HG02798 (cell line): ENCODE measurements around the gene VIPR2.
"Not testable (repeated sequence)": the region's sequence is repeated elsewhere in the genome, so short reads cannot be mapped to it uniquely, and the experiment has no call there.

Experiments
- ATAC-seq: cut with Tn5 transposase; IDR thresholded peaks from one replicate; pipeline ENCODE4 v1.9.1; 2021; ENCODE audit warnings: mild to moderate bottlenecking; ENCODE audit not compliant: unreplicated experiment, poor library complexity

The VIPR2 gene

GRCh38 chr7:159141167-159141566 lies 3.5 kb downstream of the VIPR2 start:
- no peak for ATAC-seq

GRCh38 chr7:159140170-159140910 lies 4.3 kb downstream of the VIPR2 start:
- ATAC-seq: no peak

- no peak for ATAC-seq
These were observed 5.0 kb downstream of the VIPR2 start for GRCh38 chr7:159139639-159140038.

- ATAC-seq: no peak
These were observed 5.5 kb downstream of the VIPR2 start for GRCh38 chr7:159139202-159139601.

GRCh38 chr7:159138508-159138907 lies 6.2 kb downstream of the VIPR2 start:
- ATAC-seq: no peak

- ATAC-seq: no peak
These were observed 6.8 kb downstream of the VIPR2 start for GRCh38 chr7:159137906-159138305.

DNA sequence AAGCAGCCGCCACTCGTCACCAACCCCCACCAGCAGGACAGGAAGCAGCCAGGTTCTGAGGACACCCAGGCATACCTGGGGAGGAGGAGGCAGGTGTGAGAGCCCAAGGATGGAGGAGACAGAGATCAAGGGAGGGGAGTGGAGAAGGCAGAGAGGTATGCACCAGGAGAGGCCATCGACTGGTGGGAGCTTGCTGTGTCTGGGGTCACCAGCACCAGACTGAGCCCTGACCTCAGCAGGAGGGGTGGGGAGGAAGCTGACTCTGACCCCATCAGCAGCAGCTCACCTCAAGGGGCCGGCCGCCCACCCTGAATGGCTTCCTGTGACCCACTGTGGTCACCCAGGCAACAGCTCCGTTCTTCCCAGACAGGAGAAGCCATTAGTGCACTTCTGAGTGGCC lies 7.8 kb downstream of the VIPR2 start:
- no peak for ATAC-seq

DNA sequence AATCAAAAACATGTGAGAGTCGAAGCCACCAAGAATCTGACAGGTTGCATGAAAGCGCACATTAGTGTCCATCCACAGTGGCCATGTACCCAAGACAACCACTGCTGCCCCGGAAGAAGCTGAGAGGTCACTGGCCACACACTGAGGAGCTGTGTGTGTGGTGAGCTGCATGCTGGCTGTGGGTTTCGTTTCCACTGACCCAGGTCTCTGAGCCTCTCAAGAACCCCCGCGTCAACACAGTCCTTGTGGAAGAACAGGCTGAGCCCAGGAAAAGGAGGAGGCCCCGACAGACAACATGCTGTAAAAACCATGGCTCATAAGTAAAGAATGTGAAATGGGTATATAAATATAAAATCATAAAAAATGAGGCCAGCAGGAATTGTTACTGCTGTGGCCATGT lies 8.2 kb downstream of the VIPR2 start:
- no peak for ATAC-seq

GRCh38 chr7:159136013-159136412 lies 8.7 kb downstream of the VIPR2 start:
- no peak for ATAC-seq

- not testable (repeated sequence) for ATAC-seq
These were observed 11.8 kb downstream of the VIPR2 start for GRCh38 chr7:159132670-159133443.

DNA sequence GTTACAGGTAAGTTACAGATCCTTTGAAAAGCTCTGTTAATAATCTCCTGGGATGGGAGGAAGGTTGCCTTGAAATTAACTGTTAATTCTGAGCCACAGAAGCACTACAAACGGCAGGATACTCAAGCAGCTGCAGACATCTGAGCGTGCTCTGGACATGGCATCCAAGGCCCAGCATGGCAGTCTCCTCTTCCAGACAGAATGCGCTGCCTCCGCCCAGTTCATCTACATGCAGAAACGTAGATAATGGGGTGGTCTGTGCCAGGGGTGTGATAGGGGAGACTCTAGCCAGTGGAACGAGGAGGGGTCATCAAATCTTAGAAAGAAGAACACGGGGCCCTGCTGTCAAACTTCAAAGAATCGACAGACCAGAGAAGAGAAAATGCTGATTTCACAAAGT lies 13.8 kb downstream of the VIPR2 start:
- ATAC-seq: no peak

DNA sequence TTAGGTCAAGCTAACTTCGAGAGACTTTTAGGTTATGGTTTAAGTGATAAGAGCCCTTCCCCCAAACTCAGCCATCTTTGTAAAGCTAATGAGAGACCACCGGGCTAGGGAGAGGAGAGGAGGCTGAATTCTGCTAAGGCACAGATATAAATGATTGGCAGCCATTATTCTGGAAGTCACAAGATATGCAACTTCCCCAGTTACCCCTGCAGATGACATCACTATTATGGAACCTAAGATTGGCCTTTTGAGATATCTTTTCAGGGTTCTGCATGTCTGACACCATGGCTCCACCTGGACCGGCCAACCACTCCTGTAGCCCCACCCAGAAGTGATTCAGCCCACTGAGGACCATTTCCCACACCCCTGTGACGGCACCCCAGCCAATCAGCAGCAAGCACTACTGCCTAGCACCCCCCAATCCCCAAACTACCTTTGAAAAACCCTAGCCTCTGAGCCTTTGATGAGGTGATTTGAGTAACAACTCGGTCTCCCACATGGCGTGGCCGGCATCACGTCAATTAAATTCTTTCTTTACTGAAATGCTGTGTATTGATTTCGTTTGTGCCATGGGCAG lies 14.4 kb downstream of the VIPR2 start:
- no peak for ATAC-seq

GRCh38 chr7:159128767-159129166 lies 15.9 kb downstream of the VIPR2 start:
- no peak for ATAC-seq

DNA sequence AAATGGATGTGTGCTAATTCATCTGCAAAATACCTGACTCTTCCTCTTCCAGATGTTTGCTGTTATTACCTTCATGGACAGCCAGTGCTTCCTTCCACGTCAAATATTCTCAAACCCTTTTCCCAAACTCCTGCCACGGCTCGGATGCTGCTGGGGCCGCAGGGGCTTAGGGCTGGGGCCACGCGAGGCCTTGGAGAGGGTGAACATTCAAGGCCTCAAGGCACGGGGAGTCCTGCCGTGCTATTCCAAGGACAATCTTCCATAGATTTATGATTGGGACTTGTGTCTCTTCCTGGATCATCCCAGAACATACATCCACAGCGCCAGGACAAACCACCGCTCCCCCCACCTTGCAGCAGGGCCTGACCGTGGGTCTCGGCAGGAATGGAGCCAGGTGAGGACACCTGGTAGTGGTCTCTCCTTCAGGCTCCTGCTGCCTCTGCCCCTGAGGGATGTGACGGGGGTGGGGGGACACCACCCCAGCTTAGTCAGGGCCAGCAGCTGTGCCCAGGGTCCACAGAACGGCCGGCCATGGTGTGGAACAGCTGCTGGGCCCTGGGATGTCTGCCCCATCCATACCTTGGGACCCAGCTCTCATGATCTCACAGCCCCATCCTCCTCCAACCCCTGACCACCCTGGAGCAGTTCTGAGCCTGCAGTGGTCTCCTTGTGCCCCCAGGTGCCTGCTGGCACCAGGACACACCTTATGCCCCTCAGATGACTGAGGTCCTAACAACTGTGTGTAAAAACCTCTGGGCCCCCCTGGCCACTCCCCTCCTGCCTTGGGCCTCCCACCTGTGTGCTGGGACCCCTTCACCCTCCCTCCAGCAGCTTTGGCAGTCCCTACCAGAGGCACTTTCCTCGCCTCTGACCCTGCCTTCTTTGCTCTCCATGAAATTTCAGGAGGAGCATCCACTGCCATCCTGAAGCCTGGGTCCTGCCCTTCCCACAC lies 16.7 kb downstream of the VIPR2 start:
- ATAC-seq: no peak

DNA sequence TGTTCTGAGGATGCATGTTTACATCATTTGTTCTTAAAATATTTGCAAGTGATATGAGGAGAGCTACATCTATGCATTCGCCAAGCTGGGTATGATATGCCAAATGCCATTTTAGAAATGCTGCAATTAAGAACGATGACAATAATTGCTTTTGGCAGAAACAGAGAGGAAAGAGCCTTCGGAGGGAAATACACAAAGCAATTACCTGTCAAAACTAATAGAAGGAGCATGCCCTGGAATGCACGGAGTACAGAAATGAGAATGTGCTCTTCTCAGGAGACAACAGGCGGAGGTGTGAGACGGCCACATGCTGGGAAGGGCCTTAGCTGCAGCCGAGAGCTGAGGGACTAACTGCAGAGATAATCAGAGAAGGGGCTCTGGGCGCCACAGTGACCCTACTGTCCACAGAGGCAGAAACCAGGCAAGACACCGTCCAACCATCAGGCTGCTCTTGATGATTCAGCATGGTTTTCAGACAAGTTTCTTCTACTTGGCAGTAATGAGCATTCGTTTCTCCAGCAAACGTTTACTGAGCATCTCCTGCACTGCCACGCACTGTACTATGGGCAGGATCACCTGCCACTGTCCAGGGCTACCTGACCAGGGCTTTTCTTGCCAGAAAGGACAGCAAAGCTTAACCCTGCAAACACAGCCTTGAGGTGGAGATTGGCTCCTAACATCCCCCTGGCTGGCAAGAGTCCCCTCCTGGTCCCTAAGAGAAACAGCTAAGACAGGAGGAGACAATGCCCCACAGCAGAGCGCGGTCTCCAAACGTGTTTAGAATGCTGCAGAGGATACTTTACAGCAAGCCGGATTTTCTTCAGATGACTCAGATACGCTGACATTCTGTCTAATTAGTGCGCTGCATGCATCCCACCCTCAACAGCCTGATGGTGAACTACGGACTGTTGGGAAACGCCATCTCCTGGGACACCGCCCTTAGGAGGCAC lies 18.1 kb downstream of the VIPR2 start:
- no peak for ATAC-seq

DNA sequence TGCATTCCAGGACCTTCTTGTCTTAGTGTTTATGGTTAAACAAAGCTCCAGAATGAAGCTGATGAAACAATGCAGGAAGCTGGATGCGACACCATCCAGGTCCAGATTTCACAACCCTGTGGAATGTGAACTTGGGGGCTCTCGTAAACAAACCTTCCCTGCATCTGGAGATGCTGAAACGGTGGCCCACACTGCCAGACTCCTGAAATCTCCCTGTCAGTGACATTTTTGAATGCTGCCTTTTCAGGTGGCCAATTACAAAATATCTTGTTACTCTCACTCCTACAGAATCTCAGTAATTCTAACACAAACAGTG lies 18.8 kb downstream of the VIPR2 start:
- no peak for ATAC-seq

DNA sequence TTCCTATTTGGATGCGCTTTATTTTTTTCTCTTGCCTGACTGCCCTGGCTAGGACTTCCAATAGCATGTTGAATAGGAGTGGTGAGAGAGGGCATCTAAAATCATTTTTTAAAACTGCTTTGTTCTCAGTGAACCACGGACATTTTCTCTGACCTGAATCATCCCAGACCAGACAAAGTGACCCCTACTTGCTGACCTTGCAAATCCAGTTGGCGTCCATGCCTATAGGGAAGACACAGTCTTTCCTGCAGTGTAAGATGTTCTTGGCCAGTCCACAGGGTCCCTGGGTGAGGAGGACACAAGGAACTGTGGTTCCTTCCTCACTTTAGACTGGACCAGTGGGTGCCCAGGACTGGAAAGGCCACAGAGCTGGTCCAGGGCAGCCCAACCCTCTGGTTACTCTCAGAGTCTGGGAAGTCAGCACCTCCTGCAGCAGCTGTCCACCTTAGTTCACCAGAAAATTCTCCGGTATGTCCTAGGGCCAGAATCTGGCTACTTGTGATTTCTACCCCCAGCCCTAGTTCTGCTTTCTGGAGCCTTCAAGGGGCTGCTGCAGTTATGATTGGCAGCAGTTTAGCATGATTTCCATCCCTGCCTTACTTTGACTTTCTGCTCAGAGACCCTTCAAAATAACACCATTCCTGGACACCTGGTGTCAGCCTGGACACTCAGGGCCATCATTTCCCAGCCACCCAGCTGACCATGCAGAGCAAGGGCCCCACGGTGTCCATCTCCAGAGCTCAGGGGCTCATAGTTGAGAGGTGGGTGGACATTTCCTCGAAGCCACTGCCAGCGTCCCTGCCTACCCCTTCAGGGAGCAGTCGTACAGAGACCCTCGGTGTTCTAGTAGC lies 19.3 kb downstream of the VIPR2 start:
- no peak for ATAC-seq

DNA sequence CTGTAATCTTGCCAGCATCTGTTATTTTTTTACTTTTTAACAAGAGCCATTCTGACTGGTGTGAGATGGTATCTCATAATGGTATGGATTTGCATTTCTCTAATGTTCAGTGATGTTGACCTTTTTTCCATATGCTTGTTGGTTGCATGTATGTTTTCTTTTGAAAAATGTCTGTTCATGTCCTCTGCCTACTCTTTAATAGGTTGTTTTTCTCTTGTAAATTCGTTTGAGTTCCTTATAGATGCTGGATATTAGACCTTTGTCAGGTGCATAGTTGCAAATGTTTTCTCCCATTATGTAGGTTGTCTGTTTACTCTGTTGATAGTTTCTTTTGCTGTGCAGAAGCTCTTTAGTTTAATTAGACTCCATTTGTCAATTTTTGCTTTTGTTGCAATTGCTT lies 20.9 kb downstream of the VIPR2 start:
- not testable (repeated sequence) for ATAC-seq

GRCh38 chr7:159123294-159123693 lies 21.4 kb downstream of the VIPR2 start:
- ATAC-seq: not testable (repeated sequence)
